HCEC 1CT (cell line): ENCODE results near the gene TNFSF4.
A peak's percentile ranks its signal among the peaks of the same experiment; 100 is the strongest.
"Not testable (repeated sequence)": the region's sequence is repeated elsewhere in the genome, so short reads cannot be mapped to it uniquely, and the experiment has no call there.

Experiments
- DNase-seq: peaks from one replicate; pipeline ENCODE4 v3.0.0-alpha.2; 2017

TNFSF4 gene

GRCh38 chr1:173206816-173207568 is at the start of gene TNFSF4:
TNFSF4 (minus strand) TSS chr1:173207331; CDS start chr1:173207176, 155 bp downstream.
- peak; percentile 53 for DNase-seq

- peak; percentile 60 for DNase-seq
These were observed 48.2 kb upstream of the TNFSF4 start for GRCh38 chr1:173255214-173255813.

GRCh38 chr1:173253046-173253445 is 45.9 kb upstream of the TNFSF4 start:
- DNase-seq, result peak; percentile 56

GRCh38 chr1:173249349-173249748 is 42.2 kb upstream of the TNFSF4 start:
- peak; percentile 9 for DNase-seq

GRCh38 chr1:173248247-173248940 is 41.3 kb upstream of the TNFSF4 start:
- no peak for DNase-seq

GRCh38 chr1:173245892-173246291 is 38.8 kb upstream of the TNFSF4 start:
- DNase-seq, result no peak

GRCh38 chr1:173243300-173243699 is 36.2 kb upstream of the TNFSF4 start:
- DNase-seq, result no peak

- DNase-seq, result no peak
These were observed 34.6 kb upstream of the TNFSF4 start for GRCh38 chr1:173241528-173242347.

GRCh38 chr1:173240609-173241008 is 33.5 kb upstream of the TNFSF4 start:
- DNase-seq, result no peak

- DNase-seq, result no peak
These were observed 31.9 kb upstream of the TNFSF4 start for GRCh38 chr1:173239058-173239457.

- no peak for DNase-seq
These were observed 27.8 kb upstream of the TNFSF4 start for GRCh38 chr1:173234899-173235298.

GRCh38 chr1:173234434-173234833 is 27.3 kb upstream of the TNFSF4 start:
- DNase-seq, result not testable (repeated sequence)

GRCh38 chr1:173229031-173229430 is 21.9 kb upstream of the TNFSF4 start:
- not testable (repeated sequence) for DNase-seq

GRCh38 chr1:173224949-173225348 is 17.8 kb upstream of the TNFSF4 start:
- no peak for DNase-seq

- DNase-seq, result peak; percentile 34
These were observed 17.3 kb upstream of the TNFSF4 start for GRCh38 chr1:173224280-173224892.

- no peak for DNase-seq
These were observed 15.9 kb upstream of the TNFSF4 start for GRCh38 chr1:173223031-173223380.

GRCh38 chr1:173222149-173223030 is 15.3 kb upstream of the TNFSF4 start:
- no peak for DNase-seq

GRCh38 chr1:173220157-173220556 is 13.0 kb upstream of the TNFSF4 start:
- DNase-seq, result no peak

GRCh38 chr1:173213665-173214064 is 6.5 kb upstream of the TNFSF4 start:
- DNase-seq, result no peak

GRCh38 chr1:173212952-173213491 is 5.9 kb upstream of the TNFSF4 start:
- no peak for DNase-seq

GRCh38 chr1:173210716-173211231 is 3.6 kb upstream of the TNFSF4 start:
- DNase-seq, result no peak
